ENCODE measurements around the gene HNRNPAB.

HNRNPAB gene

GRCh38 chr5:178208540-178209227 is 4.4 kb downstream of the HNRNPAB start:
- Histone ChIP-seq H3K4me3 (ENCODE audit: low read length) (no peak overlapping the region), H3K9me3 (ENCODE audit: insufficient read depth, low read length) (no peaks in the 10 kb centered on the region), H3K27ac (ENCODE audit: low read length) (no peak overlapping the region), H3K27me3 (ENCODE audit: low read depth, low read length) (no peaks in the 10 kb centered on the region), H3K4me1 (ENCODE audit: low read length) (peaks cover 15% of the 10 kb centered on the region), H2AFZ (ENCODE audit: low read depth, low read length) (no peak overlapping the region), H3K79me2 (ENCODE audit: low read length) (peaks cover 93% of the 10 kb centered on the region), H4K20me1 (ENCODE audit: insufficient read depth, low read length) (peaks cover 73% of the 10 kb centered on the region), H3K9ac (ENCODE audit: low read length) (no peak overlapping the region), H3K36me3 (replicated peaks; ENCODE audit: low read depth, low read length) (peaks cover 81% of the 10 kb centered on the region), H3K4me2 (ENCODE audit: low read length) (no peak overlapping the region)
- TF ChIP-seq EZH2phosphoT487 (IDR thresholded peaks at IDR 0.05; ENCODE audit: low read depth): no peak
- TF ChIP-seq, protein P1, sequence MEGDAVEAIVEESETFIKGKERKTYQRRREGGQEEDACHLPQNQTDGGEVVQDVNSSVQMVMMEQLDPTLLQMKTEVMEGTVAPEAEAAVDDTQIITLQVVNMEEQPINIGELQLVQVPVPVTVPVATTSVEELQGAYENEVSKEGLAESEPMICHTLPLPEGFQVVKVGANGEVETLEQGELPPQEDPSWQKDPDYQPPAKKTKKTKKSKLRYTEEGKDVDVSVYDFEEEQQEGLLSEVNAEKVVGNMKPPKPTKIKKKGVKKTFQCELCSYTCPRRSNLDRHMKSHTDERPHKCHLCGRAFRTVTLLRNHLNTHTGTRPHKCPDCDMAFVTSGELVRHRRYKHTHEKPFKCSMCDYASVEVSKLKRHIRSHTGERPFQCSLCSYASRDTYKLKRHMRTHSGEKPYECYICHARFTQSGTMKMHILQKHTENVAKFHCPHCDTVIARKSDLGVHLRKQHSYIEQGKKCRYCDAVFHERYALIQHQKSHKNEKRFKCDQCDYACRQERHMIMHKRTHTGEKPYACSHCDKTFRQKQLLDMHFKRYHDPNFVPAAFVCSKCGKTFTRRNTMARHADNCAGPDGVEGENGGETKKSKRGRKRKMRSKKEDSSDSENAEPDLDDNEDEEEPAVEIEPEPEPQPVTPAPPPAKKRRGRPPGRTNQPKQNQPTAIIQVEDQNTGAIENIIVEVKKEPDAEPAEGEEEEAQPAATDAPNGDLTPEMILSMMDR (IDR thresholded peaks at IDR 0.05; ENCODE audit: low read depth, low read length): 0 out of 2 replicates have a peak, but pooled peaks have one; percentile 3

- H3K4me2 ChIP-seq (ENCODE audit: low read length): no peak overlapping the region
- H3K27me3 ChIP-seq (ENCODE audit: low read depth, low read length): no peaks in the 10 kb centered on the region
- peaks cover 73% of the 10 kb centered on the region for H4K20me1 ChIP-seq (ENCODE audit: insufficient read depth, low read length)
- no peak overlapping the region for H2AFZ ChIP-seq (ENCODE audit: low read depth, low read length)
- peaks cover 88% of the 10 kb centered on the region for H3K79me2 ChIP-seq (ENCODE audit: low read length)
- no peak for TF ChIP-seq EZH2phosphoT487 (IDR thresholded peaks at IDR 0.05; ENCODE audit: low read depth)
- TF ChIP-seq, protein P1 (IDR thresholded peaks at IDR 0.05; ENCODE audit: low read depth, low read length): no peak
- peaks cover 15% of the 10 kb centered on the region for H3K4me1 ChIP-seq (ENCODE audit: low read length)
- no peak overlapping the region for H3K27ac ChIP-seq (ENCODE audit: low read length)
- no peak overlapping the region for H3K9ac ChIP-seq (ENCODE audit: low read length)
- H3K4me3 ChIP-seq (ENCODE audit: low read length): no peak overlapping the region
- peaks cover 89% of the 10 kb centered on the region for H3K36me3 ChIP-seq (replicated peaks; ENCODE audit: low read depth, low read length)
- H3K9me3 ChIP-seq (ENCODE audit: insufficient read depth, low read length): no peaks in the 10 kb centered on the region
Measured at GRCh38 chr5:178209334-178210072, 5.2 kb downstream of the HNRNPAB start.

DNA sequence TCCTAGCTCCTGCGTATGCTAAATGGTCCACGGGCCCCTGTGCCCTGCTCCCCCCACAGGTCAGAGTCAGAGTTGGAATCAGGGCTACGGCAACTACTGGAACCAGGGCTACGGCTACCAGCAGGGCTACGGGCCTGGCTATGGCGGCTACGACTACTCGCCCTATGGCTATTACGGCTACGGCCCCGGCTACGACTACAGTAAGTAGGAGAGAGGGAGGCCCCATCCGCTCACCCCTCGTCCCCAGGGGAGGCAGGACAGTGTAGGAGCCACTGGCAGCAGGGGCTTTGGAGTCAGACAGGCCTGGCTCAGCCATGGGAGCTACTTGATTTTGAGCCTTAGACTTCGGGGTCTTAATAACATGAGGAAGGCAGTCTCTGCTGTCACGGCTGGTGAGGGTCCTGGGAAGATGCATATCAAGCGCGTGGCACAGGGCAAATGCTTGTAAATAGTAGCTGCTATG is 5.8 kb downstream of the HNRNPAB start:
- H3K4me3 ChIP-seq (ENCODE audit: low read length): no peak overlapping the region
- TF ChIP-seq, protein P1 (IDR thresholded peaks at IDR 0.05; ENCODE audit: low read depth, low read length): no peak
- TF ChIP-seq EZH2phosphoT487 (IDR thresholded peaks at IDR 0.05; ENCODE audit: low read depth): no peak
- H3K4me2 ChIP-seq (ENCODE audit: low read length): no peak overlapping the region
- H4K20me1 ChIP-seq (ENCODE audit: insufficient read depth, low read length): peaks cover 73% of the 10 kb centered on the region
- H2AFZ ChIP-seq (ENCODE audit: low read depth, low read length): no peak overlapping the region
- no peak overlapping the region for H3K27ac ChIP-seq (ENCODE audit: low read length)
- H3K27me3 ChIP-seq (ENCODE audit: low read depth, low read length): no peaks in the 10 kb centered on the region
- H3K9me3 ChIP-seq (ENCODE audit: insufficient read depth, low read length): no peaks in the 10 kb centered on the region
- no peak overlapping the region for H3K9ac ChIP-seq (ENCODE audit: low read length)
- peaks cover 83% of the 10 kb centered on the region for H3K79me2 ChIP-seq (ENCODE audit: low read length)
- H3K4me1 ChIP-seq (ENCODE audit: low read length): peaks cover 15% of the 10 kb centered on the region
- H3K36me3 ChIP-seq (replicated peaks; ENCODE audit: low read depth, low read length): peaks cover 95% of the 10 kb centered on the region

GRCh38 chr5:178210686-178211085 is 6.4 kb downstream of the HNRNPAB start:
- H3K4me1 ChIP-seq (ENCODE audit: low read length): peaks cover 15% of the 10 kb centered on the region
- H3K9me3 ChIP-seq (ENCODE audit: insufficient read depth, low read length): no peaks in the 10 kb centered on the region
- H3K4me3 ChIP-seq (ENCODE audit: low read length): no peak overlapping the region
- peaks cover 97% of the 10 kb centered on the region for H3K36me3 ChIP-seq (replicated peaks; ENCODE audit: low read depth, low read length)
- TF ChIP-seq EZH2phosphoT487 (IDR thresholded peaks at IDR 0.05; ENCODE audit: low read depth): no peak
- TF ChIP-seq, protein P1 (IDR thresholded peaks at IDR 0.05; ENCODE audit: low read depth, low read length): no peak
- H3K27me3 ChIP-seq (ENCODE audit: low read depth, low read length): no peaks in the 10 kb centered on the region
- peaks cover 75% of the 10 kb centered on the region for H4K20me1 ChIP-seq (ENCODE audit: insufficient read depth, low read length)
- no peak overlapping the region for H3K27ac ChIP-seq (ENCODE audit: low read length)
- no peak overlapping the region for H3K9ac ChIP-seq (ENCODE audit: low read length)
- no peak overlapping the region for H3K4me2 ChIP-seq (ENCODE audit: low read length)
- no peak overlapping the region for H2AFZ ChIP-seq (ENCODE audit: low read depth, low read length)
- peaks cover 80% of the 10 kb centered on the region for H3K79me2 ChIP-seq (ENCODE audit: low read length)

Data from OCI-LY3 (cell line).